Stimulated activated CD4-positive, alpha-beta T cell treated with anti-CD3 and anti-CD28 coated beads, Interleukin-12 subunit alpha, Interleukin-12 subunit beta, amount 100 ng/mL, for 24 hours (primary cell): ENCODE measurements around the gene GRWD1.
"Not testable (repeated sequence)": the region's sequence is repeated elsewhere in the genome, so short reads cannot be mapped to it uniquely, and the experiment has no call there.

Experiments
- DNase-seq, 2 experiments: peaks; one replicate each; pipeline ENCODE4 v3.0.0-alpha.2; 2020; ENCODE audit warnings: low read depth in 2 of 2

Gene GRWD1

GRCh38 chr19:48479686-48480085, 33.9 kb downstream of the GRWD1 start:
- DNase-seq: no peak

DNA sequence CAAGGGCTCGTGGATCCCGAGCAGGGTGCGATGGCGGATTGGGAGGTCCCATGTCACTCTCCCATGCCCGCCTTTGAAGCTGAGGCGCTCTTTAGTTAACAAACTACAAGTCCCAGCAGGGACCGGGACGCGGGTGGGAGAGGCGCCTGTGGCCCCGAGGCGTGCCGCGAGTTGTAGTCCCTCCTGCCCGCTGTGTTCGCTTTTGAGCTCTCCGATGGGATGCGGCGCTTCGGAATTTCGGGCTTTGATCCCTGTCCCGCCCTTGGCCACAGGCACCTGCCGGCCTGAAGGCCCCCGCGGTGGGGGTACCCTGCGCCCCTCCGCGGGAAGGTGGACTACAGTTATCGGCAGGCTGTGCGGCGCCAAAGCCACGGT, 34.4 kb downstream of the GRWD1 start:
- no peak for DNase-seq

GRCh38 chr19:48480558-48481500, 35.0 kb downstream of the GRWD1 start:
- DNase-seq: peak; percentile 26 to 44

GRCh38 chr19:48481846-48482639, 36.3 kb downstream of the GRWD1 start:
- no peak for DNase-seq

DNA sequence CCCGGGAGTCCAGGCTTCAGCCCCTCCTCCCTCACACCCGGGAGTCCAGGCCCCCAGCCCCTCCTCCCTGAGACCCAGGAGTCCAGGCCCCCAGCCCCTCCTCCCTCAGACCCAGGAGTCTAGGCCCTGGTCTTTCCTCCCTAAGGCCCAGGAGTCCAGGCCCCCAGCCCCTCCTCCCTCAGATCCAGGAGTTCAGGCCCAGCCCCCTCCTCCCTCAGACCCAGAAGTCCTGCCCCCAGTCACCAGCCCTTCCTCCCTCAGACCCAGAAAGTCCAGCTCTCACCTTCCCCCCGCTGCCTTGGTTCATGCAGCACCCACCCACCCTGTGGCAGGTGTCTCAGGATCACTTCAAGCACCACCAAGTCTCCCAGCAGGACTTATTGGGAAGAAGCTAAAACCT, 37.5 kb downstream of the GRWD1 start:
- no peak for DNase-seq

DNA sequence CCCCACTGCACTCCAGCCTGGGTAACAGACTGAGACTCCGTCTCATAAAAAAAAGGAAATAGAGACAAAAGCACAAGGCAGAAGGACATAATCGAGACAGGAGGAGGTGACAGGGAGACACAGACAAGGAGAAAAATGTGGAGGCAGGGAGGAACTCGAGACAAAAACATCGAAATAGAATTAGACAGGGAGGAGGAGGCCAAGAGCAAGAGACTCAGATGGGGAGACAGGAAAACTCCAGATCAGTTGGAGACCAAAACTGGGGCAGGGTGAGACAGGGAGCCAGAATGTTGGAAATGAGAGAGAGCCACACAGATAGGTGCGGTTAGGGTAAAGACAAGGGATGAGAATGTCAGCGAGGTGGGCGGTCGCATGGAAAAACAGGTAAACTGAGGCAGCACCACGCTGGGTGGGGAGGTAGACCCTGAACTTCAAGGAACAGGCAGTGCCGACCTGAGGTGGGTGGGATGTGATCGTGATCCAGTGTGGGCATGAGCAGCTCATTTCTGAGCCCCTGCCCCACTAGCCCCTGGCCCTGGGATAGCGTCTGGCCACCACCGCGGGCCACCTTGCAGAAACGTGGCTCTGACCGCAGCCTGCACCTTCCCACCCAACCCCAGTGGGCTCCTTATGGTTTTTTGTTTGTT, 38.6 kb downstream of the GRWD1 start:
- no peak for DNase-seq

DNA sequence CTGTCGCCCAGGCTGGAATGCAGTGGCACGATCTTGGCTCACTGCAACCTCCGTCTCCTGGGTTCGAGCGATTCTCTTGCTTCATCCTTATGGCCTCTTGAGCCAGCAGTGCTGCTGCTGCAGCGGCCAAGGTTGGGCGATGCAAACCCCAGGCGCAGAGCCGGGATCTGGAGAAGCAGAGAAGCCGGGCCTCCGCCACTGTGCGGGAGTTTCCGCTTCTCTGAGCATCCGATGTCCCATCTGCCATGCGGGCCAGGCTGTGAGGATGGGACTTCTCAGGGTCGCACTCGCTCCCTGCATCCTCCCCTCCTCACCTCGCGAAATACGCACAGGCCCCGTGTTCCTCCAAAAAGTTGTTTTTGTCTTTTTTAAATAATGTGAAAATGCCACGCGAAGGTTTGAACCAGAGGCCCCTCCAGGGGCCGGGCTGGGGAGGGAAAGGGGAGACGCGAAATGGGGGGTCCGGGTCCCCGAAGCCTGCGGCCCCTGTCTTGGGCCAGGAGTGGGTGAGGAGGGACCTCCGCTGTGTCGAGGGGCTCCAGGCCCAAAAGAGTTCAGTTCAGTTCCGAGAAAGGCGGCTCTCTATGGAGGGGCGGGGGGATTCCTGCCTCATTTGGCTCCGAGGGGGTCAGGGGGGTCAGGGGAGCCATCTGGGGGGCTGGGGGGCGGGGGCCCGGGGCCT, 39.3 kb downstream of the GRWD1 start:
- no peak for DNase-seq

GRCh38 chr19:48486706-48487105, 40.9 kb downstream of the GRWD1 start:
- not testable (repeated sequence) for DNase-seq

- no peak for DNase-seq
These were observed 41.8 kb downstream of the GRWD1 start for GRCh38 chr19:48487544-48487943.

- DNase-seq: no peak
These were observed 42.2 kb downstream of the GRWD1 start for GRCh38 chr19:48487948-48488347.

DNA sequence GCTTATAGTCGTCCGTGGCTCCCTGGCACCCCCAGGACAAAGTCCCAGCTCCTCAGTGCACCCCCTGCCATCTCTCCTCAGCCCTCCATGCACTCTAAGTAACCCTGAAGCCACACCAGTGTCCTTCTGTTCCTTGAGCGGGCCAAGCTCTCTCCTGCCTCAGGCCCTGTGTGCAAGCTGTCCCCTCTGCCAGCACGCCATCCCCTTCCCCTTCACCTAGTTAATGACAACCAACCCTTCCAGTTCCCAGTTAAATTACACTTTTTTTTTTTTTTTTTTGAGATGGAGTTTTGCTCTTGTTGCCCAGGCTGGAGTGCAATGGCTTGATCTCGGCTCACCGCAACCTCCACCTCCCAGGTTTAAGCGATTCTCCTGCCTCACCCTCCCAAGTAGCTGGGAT, 42.7 kb downstream of the GRWD1 start:
- not testable (repeated sequence) for DNase-seq

DNA sequence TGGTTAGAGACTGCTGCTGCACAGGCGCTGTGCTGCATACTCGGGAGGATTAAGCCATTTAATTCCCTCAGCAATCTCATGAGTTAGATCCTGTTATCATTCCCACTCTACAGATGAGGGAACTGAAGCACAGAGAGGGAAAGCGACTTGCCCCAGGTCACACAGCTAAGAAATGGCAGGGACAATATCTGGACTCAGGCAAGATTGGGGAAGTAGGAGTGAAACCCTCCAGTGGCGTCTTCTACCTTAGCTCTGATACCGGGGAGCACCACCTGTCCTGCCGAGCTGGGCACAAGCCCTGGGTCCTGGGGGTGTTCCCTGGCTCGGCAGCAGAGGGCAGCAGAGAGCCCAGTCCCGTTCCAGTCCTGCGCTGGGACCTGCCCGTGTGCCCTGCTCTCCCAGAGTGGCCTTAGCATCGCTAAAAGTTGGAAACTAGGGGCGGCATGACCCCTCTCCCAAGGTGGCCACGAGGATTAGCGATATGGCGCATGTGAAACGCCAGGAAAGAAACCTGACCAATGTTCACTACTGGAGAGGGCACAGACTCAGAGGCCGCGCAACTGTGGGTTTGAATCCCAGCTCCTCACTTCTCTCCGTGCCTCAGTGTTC, 43.9 kb downstream of the GRWD1 start:
- DNase-seq: peak; percentile 56 to 85

DNA sequence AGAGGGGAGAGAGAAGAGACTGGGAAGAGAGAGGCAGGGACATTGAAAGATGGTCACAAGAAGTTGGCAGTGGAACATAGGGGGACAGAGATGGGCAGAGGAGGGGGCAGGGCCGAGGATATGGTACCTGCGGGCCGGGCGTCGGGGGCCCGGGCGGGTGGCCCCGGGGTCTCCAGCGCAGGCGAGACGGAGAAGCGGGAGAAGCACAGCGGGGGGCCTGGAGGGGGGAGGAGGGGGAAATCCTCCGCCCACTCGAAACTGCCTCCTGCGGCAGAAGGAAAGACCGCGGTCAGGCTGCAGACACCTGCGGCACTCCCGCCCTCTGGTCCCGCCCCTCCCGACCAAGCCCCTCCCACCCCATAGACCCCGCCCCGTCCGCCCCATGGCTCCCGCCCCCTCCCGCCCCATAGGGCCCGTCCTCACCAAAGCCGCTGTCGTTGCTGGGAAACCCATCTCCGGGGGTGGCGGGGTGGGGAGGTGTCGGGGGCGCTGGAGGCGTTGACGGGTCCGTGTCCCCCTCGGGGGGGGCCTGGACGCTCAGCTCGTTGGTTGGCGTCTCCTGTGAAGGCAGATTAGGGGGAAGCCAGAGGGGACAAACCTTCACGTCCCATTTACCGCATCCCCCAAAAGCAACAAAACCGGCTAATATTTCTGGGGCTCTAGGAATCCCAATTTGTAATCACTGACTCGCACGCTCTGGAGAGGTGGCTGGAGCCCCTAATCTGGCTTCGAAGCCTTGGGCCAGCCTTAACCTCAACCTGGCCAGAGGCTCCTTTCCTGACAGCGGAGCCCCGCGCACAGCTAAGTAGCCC, 45.4 kb downstream of the GRWD1 start:
- DNase-seq: peak in 1 of 2 experiments; percentile 33

DNA sequence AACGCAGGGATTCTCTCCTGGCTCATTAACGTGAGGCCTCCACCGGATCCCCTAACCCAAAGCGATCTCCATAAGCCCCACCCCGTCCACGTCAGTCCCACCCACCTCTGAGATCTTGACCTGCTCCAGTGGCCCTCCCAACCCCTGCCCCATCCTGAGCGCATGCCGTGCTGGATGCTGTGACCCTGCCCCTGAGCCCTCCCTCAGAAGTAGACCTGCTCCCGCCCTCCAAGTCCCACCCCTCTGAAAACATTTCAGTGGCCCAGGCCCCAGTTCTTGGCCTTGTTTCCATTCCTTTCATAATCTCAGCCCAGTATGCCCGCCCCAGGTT, 46.0 kb downstream of the GRWD1 start:
- DNase-seq: no peak

- peak; percentile 65 to 79 for DNase-seq
These were observed 47.3 kb downstream of the GRWD1 start for GRCh38 chr19:48492925-48493717.

- no peak for DNase-seq
These were observed 48.1 kb downstream of the GRWD1 start for GRCh38 chr19:48493718-48494401.

DNA sequence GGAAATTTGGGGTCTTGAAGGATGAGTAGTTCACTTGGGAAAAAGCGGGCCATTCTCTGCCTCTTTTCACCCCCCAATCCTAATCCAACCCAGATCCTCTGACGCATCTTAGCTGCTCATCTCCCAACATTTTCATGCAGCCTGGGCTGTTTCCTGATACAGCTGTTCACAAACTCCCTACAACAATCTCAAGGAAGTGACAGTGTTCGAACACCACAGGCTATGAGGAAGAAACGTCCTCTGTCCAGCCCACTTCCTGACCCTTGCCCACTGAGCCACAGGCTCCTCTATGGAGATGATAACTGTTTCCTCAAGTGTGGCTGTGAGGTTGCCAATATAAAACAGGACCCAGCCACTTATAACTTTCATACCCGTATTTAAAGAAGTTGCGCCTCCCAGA, 49.6 kb downstream of the GRWD1 start:
- no peak for DNase-seq

- no peak for DNase-seq
These were observed 51.4 kb downstream of the GRWD1 start for GRCh38 chr19:48496959-48497727.
